Activated T-cell treated with anti-CD3 and anti-CD28 coated beads for 1 hour (primary cell): ENCODE data around the gene C1GALT1C1L.
"Not testable (repeated sequence)": the region's sequence is repeated elsewhere in the genome, so short reads cannot be mapped to it uniquely, and the experiment has no call there.

Experiments
- DNase-seq: peaks from one replicate; pipeline ENCODE4 v3.0.0-alpha.2; 2020; ENCODE audit warnings: low read depth

Gene C1GALT1C1L

DNA sequence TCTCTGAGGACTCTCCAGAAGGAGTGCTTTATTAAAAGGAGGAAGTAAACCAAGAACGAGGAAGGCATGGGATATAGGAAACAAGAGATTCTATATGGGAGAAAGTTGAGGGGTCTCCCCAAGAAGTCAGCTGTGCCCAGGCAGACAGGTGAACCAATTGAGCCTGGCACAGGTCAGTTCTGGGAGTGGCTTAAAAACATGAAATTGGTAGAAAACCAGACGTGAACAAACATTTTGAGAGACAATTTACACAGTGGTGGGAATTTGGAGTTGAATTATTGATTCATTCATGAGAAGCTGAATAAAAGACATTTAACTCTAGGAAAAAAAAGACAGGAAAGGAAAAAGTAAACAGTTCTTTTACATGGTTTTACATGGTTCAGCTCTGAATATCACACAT is 22.7 kb downstream of the C1GALT1C1L start:
- no peak for DNase-seq

DNA sequence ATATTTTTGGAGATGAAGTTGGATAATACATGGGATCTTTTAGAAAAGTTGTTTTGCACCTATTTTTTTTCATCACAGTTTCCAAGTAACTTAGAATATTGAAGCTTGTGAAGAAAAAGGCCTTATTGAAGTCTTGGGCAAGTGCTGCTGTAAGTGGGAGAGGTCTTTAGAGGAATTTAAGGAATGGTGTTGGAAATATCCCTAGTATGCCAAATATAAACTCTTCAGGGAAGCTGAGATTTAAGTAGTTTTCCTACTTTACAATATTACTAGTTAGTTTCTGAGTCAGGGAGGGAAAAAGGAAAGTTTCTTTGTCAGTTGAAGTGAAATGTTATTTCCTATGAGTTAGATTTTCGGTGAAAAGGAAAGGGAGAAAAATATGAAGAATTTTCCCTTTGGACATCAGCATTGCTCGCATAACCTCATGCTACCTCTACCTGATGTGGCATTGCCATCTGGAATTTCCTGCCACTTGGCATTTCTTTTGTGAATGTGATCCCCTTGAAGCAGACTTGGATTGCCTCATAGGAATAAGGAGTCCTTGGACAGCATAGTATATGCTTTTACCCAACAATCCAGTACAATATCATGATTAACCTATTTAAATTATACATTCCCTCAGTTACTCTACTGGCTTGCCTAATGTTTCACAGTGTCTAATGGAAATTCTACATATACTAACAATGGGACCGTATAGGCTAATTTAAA is 27.1 kb downstream of the C1GALT1C1L start:
- no peak for DNase-seq

DNA sequence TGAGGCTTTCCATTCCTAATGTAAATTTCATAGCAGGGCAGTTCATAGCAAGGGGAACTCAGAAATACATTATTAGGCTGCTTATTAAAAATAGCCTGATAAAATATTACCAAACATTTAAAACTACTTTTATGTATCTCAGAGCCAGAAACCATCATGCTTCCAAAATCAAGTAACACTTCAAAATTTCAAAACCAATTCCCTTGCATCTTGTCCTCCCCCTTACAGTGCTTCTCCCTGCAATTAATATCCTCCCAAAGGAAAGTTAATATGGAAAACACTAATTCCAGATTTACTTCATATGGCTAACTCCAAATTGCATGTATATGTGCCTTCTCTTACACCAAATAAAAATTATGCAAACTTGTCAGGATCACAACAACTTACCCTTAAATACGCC is 32.5 kb downstream of the C1GALT1C1L start:
- DNase-seq = no peak

DNA sequence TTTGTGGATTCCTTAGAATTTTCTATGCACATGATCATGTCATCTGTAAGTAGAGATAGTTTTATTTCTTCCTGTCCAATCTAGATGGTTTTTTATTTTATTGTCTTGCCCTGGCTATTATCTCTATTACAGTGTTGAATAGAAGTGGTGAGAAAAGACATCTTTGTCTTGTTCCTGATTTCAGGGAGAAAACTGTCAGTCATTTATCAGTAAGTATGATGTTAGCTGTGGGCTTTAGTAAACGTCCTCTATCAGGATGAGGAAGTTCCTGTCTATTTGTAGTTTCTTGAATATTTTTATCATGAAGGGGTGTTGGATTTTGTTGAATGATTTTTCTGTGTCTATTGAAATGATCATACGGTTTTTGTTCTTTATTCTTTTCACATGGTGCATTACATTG is 33.9 kb downstream of the C1GALT1C1L start:
- no peak for DNase-seq

DNA sequence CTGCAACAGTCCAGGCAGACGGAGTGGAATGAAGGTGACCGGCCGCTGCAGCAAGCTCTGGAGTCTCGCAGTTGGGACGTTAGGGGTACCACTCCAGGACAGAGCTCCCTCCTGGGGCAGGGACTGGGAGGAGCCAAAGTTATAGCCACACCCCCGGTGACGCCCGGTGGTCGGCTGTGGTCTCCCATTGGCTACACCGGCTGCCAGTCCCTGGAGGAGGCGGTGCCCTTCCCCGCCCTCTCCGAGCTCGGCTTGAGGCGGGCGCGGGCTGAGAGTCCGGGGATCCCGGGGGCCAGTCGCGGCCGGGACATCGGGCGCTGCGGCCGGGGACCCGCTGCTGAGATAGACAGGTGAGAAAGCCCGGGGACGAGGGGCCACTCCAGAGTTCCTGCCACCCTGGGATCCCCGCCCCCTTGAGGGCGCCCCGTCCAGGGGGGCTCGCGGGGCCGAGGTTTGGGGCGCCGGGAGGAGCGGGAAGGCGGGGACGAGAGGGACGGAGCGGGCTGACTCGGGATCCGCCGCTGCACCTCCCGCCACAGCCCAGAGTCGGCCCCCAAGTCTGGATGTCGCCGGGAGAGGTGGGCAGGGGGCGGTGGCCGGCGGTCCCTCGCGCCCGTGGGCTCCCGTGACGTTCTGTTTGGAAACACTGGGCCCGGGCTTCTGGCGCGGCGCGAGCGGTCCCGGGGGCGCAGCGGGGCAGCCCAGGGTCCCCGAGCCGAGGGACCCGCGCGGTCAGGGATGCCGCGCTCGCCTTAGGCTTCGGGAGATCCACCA is 39.0 kb downstream of the C1GALT1C1L start, which contains the start of gene PLEKHH2:
PLEKHH2 (plus strand) TSS at position 231 of the 774 bp plus-strand sequence. CDS start 7,414 bp downstream, outside the sequence.
- DNase-seq = peak; percentile 81

DNA sequence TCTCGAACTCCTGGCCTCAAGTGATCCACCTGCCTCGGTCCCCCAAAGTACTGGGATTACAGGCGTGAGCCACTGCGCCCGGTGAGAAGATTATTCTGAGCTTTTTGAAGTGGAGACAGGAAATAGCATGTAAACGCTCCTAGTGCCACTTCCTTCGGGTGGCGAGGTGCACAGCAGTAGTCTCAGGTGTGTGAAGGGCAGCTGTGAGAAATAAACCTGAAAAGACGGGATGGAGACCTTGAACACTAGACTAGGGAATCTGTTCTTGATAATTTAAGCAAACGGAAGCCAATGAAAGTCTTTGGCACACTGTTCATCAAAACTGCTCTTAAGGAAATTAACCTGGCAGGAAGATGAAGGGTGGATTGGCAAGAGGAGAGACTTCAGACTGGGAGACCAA is 39.6 kb downstream of the C1GALT1C1L start:
- peak; percentile 14 for DNase-seq

DNA sequence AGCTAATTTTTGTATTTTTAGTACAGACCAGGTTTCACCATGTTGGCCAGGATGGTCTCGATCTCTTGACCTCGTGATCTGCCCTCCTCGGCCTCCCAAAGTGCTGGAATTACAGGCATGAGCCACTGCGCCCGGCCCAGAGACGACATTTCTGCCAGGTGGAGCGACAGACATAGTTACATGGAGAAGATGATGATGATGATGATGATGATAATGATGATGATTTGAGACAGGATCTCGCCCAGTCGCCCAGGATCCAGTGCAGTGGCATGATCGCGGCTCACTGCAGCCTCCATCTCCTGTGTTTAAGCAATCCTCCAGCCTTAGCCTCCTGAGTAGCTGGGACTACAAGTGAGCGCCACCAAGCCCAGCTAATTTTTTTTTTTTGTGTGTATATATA is 40.1 kb downstream of the C1GALT1C1L start:
- DNase-seq = not testable (repeated sequence)

DNA sequence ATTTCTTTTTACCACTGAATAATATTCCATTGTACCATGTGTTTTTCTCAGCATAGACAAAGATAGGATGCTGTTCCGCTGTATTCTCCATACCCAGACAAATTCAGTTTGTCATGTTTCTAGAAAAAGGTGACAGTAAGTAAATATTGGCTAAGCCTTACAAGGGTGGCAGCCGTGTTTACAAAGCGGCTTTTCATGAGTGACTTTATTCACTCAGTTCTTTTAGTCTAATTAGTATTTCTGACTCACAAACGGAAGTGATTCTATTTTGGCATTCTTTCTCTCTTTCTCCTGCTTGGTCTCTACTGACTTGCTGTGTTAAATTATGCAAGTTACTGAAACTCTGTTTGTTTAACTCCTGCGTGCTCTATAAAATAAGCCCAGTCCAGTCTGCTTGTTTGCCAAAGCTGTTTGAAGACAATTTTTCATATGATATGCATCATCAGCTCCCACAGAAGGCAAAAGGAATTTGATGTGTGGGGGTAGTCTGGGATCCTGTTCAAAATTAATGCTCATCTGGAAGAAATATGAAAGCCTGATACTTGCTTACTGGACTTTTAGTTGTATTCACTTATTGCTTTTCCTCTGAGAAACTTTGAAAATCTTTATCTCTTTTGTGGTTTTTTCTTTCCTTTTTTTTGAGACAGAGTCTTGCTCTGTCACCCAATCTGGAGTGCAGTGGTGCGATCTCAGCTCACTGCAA is 41.5 kb downstream of the C1GALT1C1L start:
- DNase-seq = no peak

DNA sequence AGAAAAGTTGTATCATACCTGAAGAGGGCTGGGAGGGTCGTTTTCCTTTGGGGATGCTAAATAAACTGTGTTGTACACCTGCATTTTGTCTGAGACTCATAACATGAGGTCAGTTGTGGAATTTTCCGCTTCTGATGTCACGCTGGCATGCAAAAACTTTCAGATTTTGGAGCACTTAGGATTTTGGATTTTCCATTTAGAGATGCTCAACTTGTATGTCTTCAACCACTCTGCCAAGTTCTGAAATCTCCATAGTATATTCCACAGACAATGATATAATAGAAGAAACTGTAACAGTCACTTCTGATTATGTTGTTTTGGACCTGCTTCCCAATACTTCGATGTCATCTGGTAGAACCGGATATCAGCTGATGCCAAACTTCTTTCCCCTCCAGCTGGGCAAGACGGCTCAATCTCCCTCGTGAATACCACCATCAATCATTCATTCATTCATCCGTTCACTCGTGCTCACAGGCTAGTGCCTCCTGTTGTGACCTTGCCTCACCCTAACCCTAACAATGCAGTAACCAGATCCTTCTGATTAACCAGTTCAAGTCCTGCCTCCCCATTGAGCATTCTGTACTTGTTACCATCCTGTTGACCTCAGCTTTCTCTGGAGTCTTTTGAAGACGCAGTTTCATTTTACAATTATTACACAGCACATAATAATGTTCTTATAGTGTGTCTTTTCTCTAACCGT is 44.5 kb downstream of the C1GALT1C1L start:
- DNase-seq = no peak
